Measurements from ENCODE around the gene NUDT16L1. TPM values are rescaled to one million over a fixed set of nuclear protein-coding genes. Genes with fewer than 3 reads are reported as not detected.
A peak's percentile ranks its signal among the peaks of the same experiment; 100 is the strongest.

NUDT16L1 gene
- total and polyA plus RNA-seq, 4 donors = 11.1 to 28.3 (median 20.7) TPM

- Histone ChIP-seq H3K27ac (ENCODE audit: low read depth in 1 of 2, low read length in 2 of 2) (no peak overlapping the region), H3K4me3 (ENCODE audit: low read length in 2 of 2) (no peak overlapping the region), H3K27me3 (ENCODE audit: control insufficient read depth in 1 of 2, insufficient read depth in 2 of 2, low read length in 1 of 2) (no peaks in the 10 kb centered on the region), H3K4me1 (ENCODE audit: control insufficient read depth in 1 of 2, insufficient read depth in 2 of 2, low read length in 2 of 2) (no peaks in the 10 kb centered on the region), H3K36me3 (ENCODE audit: control insufficient read depth in 1 of 2, insufficient read depth in 2 of 2, low read length in 1 of 2) (no peaks in the 10 kb centered on the region), H3K9me3 (ENCODE audit: control insufficient read depth, low read length) (no peaks in the 10 kb centered on the region)
- ATAC-seq (ENCODE audit: low FRiP score) (no peak), DNase-seq (peak in 1 of 2 donors; percentile 73)
- 44 to 48% methylated on average over 18 of the region's 18 CpGs for WGBS, 2 donors
- intact Hi-C loops (cut with DNase I) = no loop called here
Measured at GRCh38 chr16:4660454-4661007, 32.8 kb upstream of the NUDT16L1 start.

GRCh38 chr16:4661661-4662060, 31.7 kb upstream of the NUDT16L1 start:
- H3K27ac ChIP-seq (ENCODE audit: low read depth in 1 of 2, low read length in 2 of 2) = no peak overlapping the region
- 83 to 86% methylated on average over 11 of the region's 11 CpGs for WGBS, 2 donors
- no peak overlapping the region for H3K4me3 ChIP-seq (ENCODE audit: low read length in 2 of 2)
- ATAC-seq (ENCODE audit: low FRiP score) (no peak), DNase-seq (no peak)
- H3K4me1 ChIP-seq (ENCODE audit: control insufficient read depth in 1 of 2, insufficient read depth in 2 of 2, low read length in 2 of 2) = no peaks in the 10 kb centered on the region
- intact Hi-C loops (cut with DNase I) = no loop called here
- peaks cover 0 to 3% of the 10 kb centered on the region in 2 donors for H3K36me3 ChIP-seq (ENCODE audit: control insufficient read depth in 1 of 2, insufficient read depth in 2 of 2, low read length in 1 of 2)
- H3K9me3 ChIP-seq (ENCODE audit: control insufficient read depth, low read length) = no peaks in the 10 kb centered on the region
- no peaks in the 10 kb centered on the region for H3K27me3 ChIP-seq (ENCODE audit: control insufficient read depth in 1 of 2, insufficient read depth in 2 of 2, low read length in 1 of 2)

GRCh38 chr16:4663465-4663776, 29.9 kb upstream of the NUDT16L1 start:
- no peaks in the 10 kb centered on the region for H3K9me3 ChIP-seq (ENCODE audit: control insufficient read depth, low read length)
- 81 to 84% methylated on average over 5 of the region's 5 CpGs for WGBS, 2 donors
- ATAC-seq (ENCODE audit: low FRiP score) (no peak), DNase-seq (no peak)
- H3K27me3 ChIP-seq (ENCODE audit: control insufficient read depth in 1 of 2, insufficient read depth in 2 of 2, low read length in 1 of 2) = no peaks in the 10 kb centered on the region
- peaks cover 0 to 7% of the 10 kb centered on the region in 2 donors for H3K36me3 ChIP-seq (ENCODE audit: control insufficient read depth in 1 of 2, insufficient read depth in 2 of 2, low read length in 1 of 2)
- H3K4me3 ChIP-seq (ENCODE audit: low read length in 2 of 2) = no peak overlapping the region
- intact Hi-C loops (cut with DNase I) = no loop called here
- no peaks in the 10 kb centered on the region for H3K4me1 ChIP-seq (ENCODE audit: control insufficient read depth in 1 of 2, insufficient read depth in 2 of 2, low read length in 2 of 2)
- no peak overlapping the region for H3K27ac ChIP-seq (ENCODE audit: low read depth in 1 of 2, low read length in 2 of 2)

- peak in 1 of 2 donors; percentile 90 for DNase-seq
- Histone ChIP-seq H3K4me3 (ENCODE audit: low read length in 2 of 2) (no peak overlapping the region), H3K27me3 (ENCODE audit: control insufficient read depth in 1 of 2, insufficient read depth in 2 of 2, low read length in 1 of 2) (no peaks in the 10 kb centered on the region), H3K4me1 (ENCODE audit: control insufficient read depth in 1 of 2, insufficient read depth in 2 of 2, low read length in 2 of 2) (no peaks in the 10 kb centered on the region), H3K36me3 (ENCODE audit: control insufficient read depth in 1 of 2, insufficient read depth in 2 of 2, low read length in 1 of 2) (peaks cover 0 to 9% of the 10 kb centered on the region in 2 donors), H3K9me3 (ENCODE audit: control insufficient read depth, low read length) (no peaks in the 10 kb centered on the region), H3K27ac (ENCODE audit: low read depth in 1 of 2, low read length in 2 of 2) (no peak overlapping the region)
- no peak for ATAC-seq (ENCODE audit: low FRiP score)
- 87 to 90% methylated on average over 24 to 25 of the region's 25 CpGs for WGBS, 2 donors
- intact Hi-C loops (cut with DNase I) = no loop called here
Measured at GRCh38 chr16:4663777-4664465, 29.4 kb upstream of the NUDT16L1 start.

GRCh38 chr16:4664538-4665418, 28.6 kb upstream of the NUDT16L1 start:
- ATAC-seq (ENCODE audit: low FRiP score) = peak; percentile 23

GRCh38 chr16:4666537-4667202, 26.7 kb upstream of the NUDT16L1 start:
- intact Hi-C loops (cut with DNase I) = no loop called here
- H3K4me1 ChIP-seq (ENCODE audit: control insufficient read depth in 1 of 2, insufficient read depth in 2 of 2, low read length in 2 of 2) = no peaks in the 10 kb centered on the region
- WGBS, 2 donors = 86% methylated on average over 20 of the region's 20 CpGs

More at GRCh38 chr16:4664538-4665418, 28.6 kb upstream of the NUDT16L1 start:
- Histone ChIP-seq H3K9me3 (ENCODE audit: control insufficient read depth, low read length) (no peaks in the 10 kb centered on the region), H3K27me3 (ENCODE audit: control insufficient read depth in 1 of 2, insufficient read depth in 2 of 2, low read length in 1 of 2) (no peaks in the 10 kb centered on the region), H3K4me1 (ENCODE audit: control insufficient read depth in 1 of 2, insufficient read depth in 2 of 2, low read length in 2 of 2) (no peaks in the 10 kb centered on the region), H3K4me3 (ENCODE audit: low read length in 2 of 2) (no peak overlapping the region), H3K36me3 (ENCODE audit: control insufficient read depth in 1 of 2, insufficient read depth in 2 of 2, low read length in 1 of 2) (peaks cover 2 to 9% of the 10 kb centered on the region in 2 donors), H3K27ac (ENCODE audit: low read depth in 1 of 2, low read length in 2 of 2) (no peak overlapping the region)
- 79 to 81% methylated on average over 26 of the region's 26 CpGs for WGBS, 2 donors
- intact Hi-C loops (cut with DNase I) = no loop called here
- DNase-seq = peak in 1 of 2 donors; percentile 62

GRCh38 chr16:4667203-4667963, 26.0 kb upstream of the NUDT16L1 start:
- no peak overlapping the region for H3K4me3 ChIP-seq (ENCODE audit: low read length in 2 of 2)
- H3K4me1 ChIP-seq (ENCODE audit: control insufficient read depth in 1 of 2, insufficient read depth in 2 of 2, low read length in 2 of 2) = no peaks in the 10 kb centered on the region
- H3K27ac ChIP-seq (ENCODE audit: low read depth in 1 of 2, low read length in 2 of 2) = no peak overlapping the region
- peaks cover 2 to 9% of the 10 kb centered on the region in 2 donors for H3K36me3 ChIP-seq (ENCODE audit: control insufficient read depth in 1 of 2, insufficient read depth in 2 of 2, low read length in 1 of 2)
- ATAC-seq (ENCODE audit: low FRiP score) = no peak
- H3K27me3 ChIP-seq (ENCODE audit: control insufficient read depth in 1 of 2, insufficient read depth in 2 of 2, low read length in 1 of 2) = no peaks in the 10 kb centered on the region
- WGBS, 2 donors = 88% methylated on average over 20 of the region's 20 CpGs
- intact Hi-C loops (cut with DNase I) = no loop called here
- H3K9me3 ChIP-seq (ENCODE audit: control insufficient read depth, low read length) = no peaks in the 10 kb centered on the region
- no peak for DNase-seq

More at GRCh38 chr16:4666537-4667202, 26.7 kb upstream of the NUDT16L1 start:
- no peaks in the 10 kb centered on the region for H3K9me3 ChIP-seq (ENCODE audit: control insufficient read depth, low read length)
- no peak overlapping the region for H3K27ac ChIP-seq (ENCODE audit: low read depth in 1 of 2, low read length in 2 of 2)
- no peak overlapping the region for H3K4me3 ChIP-seq (ENCODE audit: low read length in 2 of 2)
- ATAC-seq (ENCODE audit: low FRiP score) = no peak
- no peaks in the 10 kb centered on the region for H3K27me3 ChIP-seq (ENCODE audit: control insufficient read depth in 1 of 2, insufficient read depth in 2 of 2, low read length in 1 of 2)
- no peak for DNase-seq
- H3K36me3 ChIP-seq (ENCODE audit: control insufficient read depth in 1 of 2, insufficient read depth in 2 of 2, low read length in 1 of 2) = peaks cover 2 to 9% of the 10 kb centered on the region in 2 donors
